ENCODE measurements around the gene NCEH1. TPM values are rescaled to one million over a fixed set of nuclear protein-coding genes. Genes with fewer than 3 reads are reported as not detected.

The NCEH1 gene
- polyA plus RNA-seq, 3 donors: 2.8 to 4.5 (median 3.7) TPM

DNA sequence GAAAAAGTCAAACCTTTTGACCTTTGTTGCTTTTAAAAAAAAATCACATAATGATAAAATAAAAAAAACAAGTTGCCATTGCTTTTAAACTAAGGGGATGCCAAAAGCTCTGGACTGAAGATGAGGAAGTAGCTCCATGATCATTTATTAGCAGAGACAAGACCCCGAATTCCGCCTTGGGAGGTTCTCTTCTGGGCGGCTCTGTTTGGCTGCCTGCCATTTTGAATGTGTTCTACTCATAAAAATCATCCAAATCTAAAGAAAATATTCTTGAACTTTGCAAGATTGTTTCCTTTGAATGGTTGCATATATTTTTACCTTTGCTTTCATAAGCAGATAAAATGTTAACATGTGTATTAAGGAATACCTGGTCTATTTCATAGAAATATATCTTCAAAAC lies 63.8 kb downstream of the NCEH1 start:
- DNase-seq: no peak

DNA sequence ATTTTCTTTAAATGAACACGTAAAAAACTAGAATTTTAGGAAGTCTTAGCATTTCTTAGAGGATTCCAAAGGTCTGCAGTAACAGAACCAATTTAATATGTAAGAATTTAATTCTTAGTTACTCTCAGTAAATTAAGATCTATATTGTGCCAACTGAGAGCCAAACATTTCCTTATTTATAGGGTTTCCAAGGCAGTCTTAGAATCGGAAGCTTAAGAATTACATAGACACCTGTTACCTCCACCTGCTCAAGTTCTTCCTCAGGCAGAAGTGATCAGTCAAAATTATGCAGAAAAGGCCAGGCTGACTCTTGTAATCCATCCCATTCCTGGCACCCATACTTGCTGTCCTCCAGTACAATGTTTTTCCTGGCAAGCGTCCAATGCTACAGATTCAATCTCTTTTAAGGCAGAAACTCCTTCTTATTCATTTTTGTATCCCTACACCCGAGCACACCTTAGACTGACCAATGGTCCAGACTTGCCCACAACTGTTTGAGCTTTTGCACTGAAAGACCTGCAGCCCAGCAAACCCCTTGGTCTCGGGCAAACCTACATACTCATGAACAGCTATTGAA lies 64.3 kb downstream of the NCEH1 start:
- DNase-seq: no peak

DNA sequence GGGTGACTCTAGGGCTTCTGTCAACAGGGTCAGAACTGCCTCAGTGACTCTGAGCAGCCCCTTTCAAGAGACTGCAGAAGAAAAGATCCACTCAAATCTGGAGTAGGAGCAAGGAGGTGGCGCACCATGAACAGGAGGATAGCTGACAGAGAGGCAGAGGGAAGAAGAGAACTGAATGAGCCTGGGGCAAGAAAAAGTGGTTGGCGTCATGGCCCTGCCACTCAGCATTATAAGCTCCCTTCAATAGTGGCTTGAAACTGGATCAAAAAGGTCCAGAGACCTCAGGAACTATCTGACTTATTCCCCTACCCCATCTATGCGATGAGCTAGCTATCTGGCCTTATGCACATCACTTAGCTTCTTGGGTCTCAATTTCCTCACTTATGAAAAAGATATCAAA lies 66.6 kb downstream of the NCEH1 start:
- DNase-seq: no peak

DNA sequence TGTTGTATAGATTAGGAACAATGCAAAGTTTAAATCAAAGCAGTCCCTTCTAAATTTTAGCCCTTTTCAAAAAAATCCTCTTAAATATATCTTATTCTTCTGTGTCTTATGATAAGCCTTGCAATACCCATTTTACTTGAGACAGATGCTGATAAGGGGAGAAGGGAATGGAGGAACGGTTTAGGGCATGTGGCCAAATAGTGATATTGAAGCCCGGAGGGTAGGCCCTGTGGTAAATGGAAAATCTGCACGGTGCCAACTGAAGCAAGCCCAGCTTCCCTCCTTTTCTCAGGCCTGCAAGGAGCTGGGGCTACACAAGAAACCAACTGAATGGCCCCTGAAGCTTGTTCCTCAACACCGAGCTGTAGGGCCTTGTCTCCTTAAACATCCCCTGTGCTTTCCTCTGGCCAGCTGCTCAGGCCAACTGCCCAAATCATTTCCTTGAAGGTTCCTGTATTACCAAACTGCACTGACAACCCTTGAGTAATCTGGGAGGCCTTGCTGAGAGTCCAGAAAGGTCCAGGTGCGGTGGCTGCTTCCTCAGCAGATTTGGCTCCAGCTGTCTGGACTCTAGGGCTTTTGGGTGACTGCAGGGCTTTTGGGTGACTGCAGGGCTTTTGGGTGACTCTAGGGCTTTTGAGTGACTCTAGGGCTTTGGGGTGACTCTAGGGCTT lies 67.2 kb downstream of the NCEH1 start:
- no peak for DNase-seq

DNA sequence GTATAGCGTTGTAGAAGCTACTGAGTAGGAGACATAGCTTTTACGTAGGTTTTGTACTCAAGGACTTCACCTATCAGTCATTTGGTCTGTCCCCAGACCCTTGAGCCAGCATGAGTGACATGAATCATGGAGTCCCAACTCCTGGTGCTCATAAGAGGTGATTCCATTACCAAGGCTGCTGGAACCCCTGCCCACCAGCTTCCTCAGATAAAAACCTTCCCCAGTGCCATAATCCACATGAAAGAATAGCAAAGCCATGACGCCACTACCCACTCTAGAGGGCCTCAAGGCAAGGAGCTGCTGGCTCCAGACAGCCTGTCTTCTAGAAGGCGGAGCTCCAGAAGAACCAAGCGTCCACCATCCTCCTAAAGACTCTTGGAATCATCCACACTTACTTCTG lies 69.6 kb downstream of the NCEH1 start:
- no peak for DNase-seq

DNA sequence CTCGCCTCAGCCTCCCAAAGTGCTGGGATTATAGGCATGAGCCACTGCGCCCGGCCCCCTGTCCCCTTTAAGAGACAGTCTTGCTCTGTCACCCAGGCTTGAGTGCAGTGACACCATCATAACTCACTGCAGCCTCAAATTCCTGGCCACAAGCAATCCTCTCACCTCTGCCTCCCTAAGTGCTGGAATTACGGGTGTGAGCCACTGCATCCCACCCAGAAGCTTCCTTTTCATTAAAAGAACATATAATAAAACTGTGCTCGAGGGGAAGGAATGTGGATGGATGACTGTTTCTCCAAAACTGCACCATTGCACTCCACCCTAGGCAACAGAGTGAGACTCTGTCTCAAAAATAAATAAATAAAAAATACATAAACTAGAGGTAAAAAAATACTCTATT lies 70.1 kb downstream of the NCEH1 start:
- DNase-seq: no peak

DNA sequence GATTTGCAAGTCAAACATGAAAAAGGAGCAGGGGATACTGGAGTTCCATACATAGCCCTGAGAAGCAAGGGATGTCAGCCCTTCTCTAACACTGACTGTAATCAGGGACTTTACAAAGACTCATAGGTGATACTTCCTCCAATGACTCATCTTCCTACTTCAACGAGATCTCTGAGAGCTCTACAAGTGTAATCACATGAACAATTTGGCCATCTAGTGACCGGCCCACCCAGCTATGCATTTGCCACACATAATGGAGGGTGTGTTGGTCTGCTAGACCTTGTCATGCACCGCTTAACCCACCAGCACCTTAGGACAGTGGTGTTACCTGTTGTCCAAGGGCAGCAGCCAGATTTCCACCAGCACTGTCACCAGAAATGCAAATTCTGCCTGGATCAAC lies 75.3 kb downstream of the NCEH1 start:
- no peak for DNase-seq

DNA sequence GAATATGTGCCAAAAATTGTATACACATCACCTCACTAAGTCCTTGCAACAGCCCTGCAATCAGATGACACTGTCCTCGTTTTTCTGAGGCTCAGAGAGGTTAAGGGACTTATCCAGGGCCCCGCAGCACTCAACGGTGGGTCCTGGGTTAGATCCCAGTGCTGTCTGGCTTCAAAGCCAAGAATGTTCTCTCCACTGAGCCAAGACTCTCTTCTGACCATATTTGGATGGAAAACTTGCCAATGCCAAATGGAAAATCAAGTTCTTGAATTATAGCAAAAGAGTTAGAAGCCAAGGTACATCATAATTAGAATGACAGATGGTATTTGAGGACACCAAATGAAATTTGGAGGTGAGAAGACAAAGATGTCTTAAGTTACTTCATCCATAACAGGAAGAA lies 75.9 kb downstream of the NCEH1 start:
- DNase-seq: no peak

DNA sequence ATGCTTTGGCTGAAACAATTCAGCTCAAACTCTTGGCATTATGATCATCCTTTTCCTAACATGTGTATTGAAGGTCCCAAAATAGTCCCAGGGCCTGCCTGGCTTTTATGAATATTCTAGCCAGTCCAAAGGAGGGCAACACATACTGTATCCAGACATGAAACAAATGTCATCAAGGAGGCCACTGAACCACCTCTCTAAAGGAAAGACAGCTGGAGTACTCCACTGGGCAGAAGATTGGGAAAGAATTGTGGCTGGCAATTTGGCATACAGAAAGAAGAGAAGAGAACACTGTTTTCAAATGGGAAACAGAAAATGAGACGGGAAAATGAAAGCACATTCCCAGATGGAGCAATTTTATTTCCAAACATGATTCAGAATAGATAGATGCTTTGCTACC lies 80.6 kb downstream of the NCEH1 start:
- DNase-seq: no peak

DNA sequence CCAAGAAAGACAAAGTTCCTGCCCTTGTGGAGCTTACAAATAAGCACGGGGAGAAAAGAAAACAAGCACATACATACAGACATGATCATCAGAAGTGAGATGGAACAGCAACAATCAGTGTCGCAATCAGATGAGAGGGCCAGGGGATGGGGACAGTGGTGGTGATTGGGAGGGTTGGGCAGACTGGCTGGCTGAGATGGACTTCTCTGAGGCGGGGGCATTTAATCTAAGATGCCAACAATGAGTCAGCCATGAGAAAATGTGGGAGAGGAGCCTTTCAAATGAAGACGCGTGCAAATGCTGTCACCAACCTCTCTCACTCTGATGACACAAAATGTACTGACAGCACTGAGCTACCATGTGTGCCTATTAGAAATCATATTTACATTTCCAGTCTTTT lies 81.4 kb downstream of the NCEH1 start:
- no peak for DNase-seq

DNA sequence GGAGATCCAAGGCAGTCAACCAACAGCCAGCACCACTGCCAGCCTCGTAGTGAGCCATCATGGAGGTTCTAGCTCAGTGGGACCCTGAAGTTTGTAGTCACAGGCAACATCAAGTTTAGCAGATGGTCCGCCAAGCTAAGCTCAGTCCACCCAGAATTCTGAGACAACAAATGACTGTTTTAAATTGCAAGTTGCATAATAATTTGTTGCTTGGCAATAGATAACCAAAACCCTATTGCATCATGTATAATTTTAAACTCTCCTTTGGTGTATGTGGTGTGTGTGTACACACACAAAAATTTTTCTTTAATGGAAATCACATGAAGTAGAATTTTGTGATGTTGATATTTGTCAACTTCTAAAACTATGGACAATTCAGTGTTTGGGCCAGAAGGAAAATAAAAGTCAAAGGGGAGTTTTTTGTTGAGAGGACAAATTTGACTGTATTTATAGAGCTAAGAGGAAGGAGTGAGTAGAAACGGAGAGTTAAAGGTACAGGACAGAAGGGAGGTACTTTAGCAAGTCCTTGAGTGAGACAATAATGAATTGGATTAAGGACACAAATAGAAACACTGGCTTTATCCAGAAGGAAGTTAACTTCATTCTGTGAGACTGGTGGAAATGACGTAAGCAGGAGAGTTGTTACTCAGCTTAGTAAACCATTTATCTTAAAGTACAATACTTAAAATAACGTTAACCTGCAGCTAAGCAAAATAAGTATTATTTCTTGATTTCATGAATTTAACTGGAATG lies 83.6 kb downstream of the NCEH1 start:
- no peak for DNase-seq

DNA sequence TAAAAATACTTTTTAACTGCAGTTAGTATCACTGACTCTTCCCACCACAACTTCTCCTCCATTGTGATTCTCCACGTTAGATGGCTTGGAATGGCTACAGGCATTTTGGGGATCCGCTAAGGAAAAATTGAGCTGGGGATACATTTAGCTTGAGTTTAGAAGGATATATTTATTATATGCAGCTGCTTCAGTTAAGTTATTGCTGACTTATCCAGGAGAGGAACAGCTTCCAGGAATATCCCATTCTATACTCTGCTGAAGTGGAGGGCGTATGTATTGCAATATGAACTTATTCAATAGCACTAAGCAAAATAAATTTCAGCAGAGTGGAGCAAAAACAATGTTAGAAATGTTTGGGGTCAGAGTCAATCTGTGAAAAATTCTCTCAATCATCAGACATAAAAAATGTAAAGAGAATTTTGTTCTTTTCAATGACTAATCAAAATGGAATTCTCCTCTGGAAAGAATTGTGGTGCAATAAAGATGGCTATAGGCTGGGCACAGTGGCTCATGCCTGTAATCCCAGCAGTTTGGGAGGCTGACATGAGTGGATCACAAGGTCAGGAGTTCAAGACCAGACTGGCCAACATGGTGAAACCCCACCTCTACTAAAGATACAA lies 84.7 kb downstream of the NCEH1 start:
- no peak for DNase-seq

DNA sequence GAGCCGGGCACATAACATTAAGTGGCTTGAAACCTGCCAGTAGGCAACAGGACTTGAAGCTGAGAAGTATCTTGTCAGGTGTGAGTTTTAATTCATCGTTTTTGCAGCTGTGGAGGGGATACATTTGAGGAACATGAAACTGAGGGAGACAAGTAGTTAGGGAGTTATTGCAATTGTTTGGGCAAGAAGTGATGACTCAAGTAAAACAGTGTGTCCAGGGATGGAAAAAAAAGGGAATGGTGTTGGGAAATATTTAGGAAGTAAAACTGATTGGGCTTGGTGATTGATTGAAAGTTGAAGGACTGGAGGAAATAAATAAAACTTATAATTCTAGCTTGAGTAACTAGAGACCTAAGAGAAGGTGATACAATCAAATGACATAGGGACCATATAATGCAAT lies 85.5 kb downstream of the NCEH1 start:
- DNase-seq: no peak

DNA sequence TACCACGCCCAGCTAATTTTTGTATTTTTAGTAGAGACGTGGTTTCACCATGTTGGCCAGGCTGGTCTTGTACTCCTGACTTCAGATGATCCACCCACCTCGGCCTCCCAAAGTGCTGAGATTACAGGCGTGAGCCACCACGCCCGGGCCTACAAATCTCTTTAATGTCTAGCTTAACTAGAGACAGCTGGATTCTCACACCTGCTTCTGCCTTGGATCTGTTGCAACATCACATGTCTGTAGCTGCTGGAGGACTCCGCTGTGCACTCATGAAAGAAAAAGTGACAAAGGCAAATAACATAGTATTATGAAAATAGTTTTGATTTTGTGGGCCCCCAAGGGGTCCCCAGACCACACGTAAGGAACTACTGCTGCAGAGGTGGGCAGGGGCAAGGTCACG lies 85.9 kb downstream of the NCEH1 start:
- no peak for DNase-seq

DNA sequence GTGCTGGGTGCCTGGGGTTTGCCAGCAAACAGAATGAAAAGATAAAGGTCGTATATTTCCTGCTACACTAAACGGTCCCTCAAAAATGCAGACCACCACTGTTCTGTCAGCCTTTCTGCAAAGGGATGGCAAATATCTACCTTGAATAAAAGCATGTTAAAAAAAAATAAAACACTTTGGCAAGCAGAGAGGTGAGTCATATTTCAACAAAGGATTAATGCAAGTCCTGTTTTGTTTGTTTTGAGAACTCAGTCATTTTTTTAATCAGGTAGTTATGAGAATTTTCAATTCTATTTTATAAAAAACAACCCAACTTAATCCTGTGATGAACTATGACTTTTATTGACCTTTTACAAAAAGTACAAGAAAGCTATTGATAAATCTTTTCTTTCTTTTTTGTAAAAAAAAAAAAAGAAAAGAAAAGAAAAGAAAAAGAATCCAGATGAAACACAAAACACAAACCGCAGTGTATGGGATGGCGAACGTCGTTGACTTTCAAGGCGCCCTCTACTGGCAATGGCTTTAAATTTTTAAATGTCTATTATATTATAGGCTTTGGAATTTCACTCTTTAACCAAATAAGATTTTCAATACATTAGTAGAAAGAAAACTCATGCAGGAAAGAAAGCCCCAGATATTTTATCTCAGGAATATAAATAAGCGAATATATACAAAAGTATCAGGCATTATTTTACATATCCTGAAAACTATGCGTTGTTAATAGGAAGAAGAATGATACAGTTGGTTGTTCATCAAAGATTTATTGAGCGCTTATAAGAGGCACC lies 87.8 kb downstream of the NCEH1 start:
- no peak for DNase-seq

DNA sequence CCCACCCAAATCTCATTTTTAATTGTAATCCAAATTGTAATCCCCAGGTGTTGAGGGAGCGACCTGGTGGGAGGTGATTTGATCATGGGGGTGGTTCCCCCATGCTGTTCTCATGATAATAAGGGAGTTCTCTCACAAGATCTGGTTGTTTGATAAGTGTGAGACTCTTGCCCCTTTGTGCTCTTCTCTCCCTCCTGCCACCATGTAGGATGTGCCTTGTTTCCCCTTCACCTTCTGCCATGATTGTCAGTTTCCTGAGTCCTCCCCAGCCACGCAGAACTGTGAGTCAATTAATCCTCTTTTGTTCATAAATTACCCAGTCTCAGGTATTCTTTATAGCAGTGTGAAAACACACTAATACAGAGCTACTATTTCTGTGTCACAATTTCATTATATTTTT lies 88.7 kb downstream of the NCEH1 start:
- no peak for DNase-seq

DNA sequence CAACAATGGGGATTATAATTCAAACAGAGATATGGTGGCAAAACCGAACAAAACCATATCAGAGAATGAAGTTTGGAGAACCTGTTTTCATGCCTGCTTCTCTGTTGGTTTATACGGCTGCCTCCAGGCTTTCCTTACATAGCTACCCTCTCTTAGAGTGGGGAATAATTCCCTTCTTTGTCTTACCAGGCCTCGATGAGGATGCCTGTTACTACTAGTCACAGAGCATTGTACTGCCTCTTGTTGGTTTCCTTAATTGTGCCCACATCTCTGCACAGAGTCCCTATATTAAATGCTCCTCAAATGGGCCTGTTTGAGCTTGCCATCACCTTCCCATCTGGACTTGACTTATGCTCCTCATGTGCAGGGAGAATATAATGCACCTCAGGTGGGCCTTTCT lies 92.9 kb downstream of the NCEH1 start:
- no peak for DNase-seq

DNA sequence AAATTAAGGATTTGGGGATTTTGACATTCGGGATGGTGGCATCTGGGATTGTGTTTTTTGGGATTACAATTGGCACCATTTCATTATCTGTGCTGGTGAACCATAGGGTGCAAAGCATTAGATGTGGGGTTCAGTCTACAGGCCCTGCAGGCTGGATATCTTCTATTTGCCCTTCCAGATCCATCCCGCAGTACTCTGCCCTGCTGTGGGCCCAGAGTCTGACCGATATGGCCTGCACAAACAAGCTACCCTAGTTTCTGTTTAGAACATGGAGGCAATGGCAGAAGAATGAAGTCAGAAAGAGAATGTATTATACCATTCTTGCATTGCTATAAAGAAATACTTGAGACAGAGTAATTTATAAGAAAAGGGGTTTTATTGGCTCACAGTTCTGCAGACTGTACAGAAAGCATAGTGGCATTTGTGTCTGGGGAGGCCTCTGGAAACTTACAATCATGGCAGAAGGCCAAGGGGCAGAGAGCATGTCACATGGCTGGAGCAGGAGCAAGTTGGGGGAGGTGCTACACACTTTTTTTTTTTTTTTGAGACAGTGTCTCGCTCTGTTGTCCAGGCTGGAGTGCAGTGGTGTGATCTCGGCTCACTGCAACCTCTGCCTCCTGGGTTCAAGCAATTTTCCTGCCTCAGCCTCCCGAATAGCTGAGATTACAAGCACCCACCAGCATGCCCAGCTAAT lies 93.7 kb downstream of the NCEH1 start:
- no peak for DNase-seq

DNA sequence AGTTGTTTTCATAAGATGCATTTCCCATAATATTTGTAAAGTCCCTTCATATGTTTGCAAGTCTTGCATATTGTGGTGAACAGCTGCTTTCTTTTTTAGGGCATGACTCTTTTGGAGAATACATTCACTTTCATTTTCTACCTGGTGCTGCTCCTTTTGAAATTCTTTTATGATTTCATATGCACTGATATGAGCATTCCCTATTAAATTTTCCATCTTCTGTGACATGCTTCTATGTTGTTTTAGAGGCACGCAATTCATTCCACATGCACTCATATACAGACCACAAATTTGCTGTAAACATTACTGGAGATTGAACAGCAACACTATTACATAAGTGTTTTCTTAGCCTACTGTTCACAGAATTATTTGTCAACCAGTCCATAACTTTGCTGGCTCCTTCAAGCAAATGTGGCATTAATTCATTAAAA lies 94.8 kb downstream of the NCEH1 start:
- no peak for DNase-seq

DNA sequence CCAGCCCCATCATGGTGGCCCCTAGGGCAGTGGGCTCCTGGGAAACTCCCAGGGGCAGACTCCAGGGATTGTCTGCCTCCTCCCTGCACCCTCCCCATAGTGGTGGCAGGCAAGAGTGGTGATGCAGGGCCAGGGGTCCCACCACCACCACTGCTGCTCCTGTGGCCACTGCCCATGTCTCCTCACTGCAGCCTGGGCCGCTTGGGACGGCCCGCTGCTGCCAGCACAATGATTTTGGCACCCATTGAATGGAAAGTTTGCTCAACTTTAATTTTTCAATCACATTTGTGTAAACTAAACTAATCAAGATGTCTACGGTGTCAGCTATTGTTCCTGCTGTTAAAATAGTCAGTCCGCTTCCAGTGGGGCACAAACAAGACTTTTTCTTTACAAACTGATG lies 95.6 kb downstream of the NCEH1 start:
- no peak for DNase-seq
